Stromal cell of bone marrow (primary cell): ENCODE measurements around the gene REM1.
"Not testable (repeated sequence)": the region's sequence is repeated elsewhere in the genome, so short reads cannot be mapped to it uniquely, and the experiment has no call there.

Experiments used
- DNase-seq: peaks from one replicate; pipeline ENCODE4 v3.0.0-alpha.2; 2012; ENCODE audit warnings: low read depth

The REM1 gene

DNA sequence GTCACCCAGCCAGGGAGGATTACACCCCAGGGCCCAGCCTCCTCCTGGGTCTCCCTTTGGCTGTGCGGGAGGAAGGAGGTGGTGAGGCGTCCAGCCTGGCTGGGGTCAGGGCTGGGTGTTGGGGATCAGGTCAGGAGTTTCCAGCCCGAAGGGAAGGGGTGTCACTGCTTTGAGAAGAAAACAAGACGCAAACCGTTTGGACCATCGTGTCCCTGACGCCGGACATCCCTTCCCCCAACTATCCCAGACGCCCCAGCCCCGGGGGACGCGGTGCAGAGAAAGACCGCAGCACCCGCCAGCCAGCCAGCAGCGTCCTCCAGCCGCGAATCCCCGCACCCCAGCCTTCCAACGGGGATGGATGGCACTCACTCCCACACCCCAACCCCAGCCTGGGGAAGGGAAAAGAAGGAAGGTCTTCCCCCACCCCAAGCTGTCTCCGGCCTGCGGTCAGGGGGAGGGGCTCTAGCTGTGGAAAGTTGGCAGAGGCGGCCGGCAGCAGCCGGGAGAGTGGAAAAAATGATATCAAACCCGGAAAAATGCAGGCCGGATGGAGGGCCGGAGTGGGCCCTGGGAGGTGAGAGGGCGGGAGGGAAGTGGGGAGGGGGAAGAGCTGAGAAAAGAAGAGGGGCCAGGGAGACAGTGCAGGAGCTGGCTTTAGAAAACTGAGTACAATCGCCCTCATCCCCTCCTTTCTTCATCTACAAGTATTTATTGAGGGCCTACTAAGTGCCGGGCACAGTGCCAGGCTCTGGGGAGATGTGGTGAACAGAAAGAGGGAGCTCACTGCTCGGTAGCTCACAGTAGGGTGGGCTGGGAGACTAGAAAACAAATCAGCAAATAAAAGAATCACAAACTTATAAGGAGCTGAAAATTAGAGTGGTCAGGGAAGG, 10.6 kb downstream of the REM1 start:
- DNase-seq = peak; percentile 64

DNA sequence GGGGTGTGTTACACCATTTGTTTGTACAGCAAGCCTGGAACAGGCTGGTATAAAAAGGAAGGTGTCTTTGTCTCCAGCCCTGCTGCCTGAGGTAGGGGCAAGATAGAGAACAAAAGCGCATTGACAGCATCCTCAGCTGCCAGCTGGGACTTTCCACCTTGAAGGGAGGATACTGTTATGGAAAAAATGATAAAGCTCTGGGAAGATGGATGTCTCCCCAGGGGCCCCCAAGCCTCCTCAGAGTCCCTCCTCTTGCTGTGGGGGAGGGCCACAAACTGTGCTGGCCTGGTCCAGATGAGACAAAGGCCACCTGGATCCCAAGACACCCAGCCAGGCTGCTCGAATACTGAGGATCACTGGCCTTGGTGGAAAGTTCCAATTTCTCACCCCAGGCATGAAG, 13.0 kb downstream of the REM1 start:
- no peak for DNase-seq

DNA sequence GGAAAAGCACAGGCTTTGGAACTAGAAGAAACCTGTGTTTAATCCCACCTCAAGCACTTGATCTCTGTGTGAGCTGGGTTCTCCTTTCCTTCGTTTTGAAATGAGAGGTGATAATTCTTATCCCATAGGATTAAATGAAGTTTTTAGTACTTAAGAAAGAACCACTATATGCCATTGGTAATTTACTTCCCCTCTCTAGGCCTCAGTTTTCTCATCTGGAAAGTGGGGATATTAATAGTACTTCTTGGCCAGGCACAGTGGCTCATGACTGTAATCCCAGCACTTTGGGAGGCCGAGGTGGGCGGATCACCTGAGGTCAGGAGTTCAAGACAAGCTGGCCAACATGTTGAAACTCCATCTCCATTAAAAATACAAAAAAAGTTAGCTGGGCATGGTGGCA, 14.1 kb downstream of the REM1 start:
- DNase-seq = no peak

DNA sequence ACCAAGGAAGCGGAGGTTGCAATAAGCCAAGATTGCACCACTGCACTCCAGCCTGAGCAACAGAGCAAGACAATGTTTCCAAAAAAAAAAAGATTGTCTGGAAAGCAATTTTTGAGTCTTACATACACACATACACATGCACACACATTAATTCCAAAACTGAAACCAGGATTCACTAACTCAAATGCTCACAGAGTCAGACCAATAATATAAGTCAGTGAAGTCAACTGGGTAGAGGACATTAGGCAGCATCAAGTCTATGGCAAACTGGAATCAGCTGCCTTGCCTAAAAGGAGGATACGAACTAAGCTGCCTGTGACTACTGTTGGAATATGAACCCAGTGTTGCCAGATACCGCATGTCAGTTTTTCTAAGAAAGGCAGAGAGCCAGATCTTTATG, 15.7 kb downstream of the REM1 start:
- DNase-seq = no peak

DNA sequence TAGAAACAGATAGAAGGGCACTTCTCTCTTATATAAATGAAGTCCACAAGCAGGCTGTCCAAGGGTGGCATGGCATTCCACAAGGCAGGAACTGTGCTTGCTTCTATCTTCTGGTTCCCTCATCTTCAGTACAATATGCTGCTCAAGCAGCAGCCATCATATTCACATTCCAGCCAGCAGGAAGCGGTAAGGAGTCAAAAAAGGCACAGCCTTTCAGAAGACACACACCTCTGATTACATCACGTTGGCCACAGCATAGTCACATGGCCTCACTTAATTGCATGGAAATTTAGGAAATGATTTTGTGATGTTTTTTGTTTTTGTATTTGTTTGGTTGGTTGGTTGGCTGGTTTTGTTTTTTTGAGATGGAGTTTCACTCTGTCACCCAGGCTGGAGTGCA, 19.0 kb downstream of the REM1 start:
- DNase-seq = no peak

DNA sequence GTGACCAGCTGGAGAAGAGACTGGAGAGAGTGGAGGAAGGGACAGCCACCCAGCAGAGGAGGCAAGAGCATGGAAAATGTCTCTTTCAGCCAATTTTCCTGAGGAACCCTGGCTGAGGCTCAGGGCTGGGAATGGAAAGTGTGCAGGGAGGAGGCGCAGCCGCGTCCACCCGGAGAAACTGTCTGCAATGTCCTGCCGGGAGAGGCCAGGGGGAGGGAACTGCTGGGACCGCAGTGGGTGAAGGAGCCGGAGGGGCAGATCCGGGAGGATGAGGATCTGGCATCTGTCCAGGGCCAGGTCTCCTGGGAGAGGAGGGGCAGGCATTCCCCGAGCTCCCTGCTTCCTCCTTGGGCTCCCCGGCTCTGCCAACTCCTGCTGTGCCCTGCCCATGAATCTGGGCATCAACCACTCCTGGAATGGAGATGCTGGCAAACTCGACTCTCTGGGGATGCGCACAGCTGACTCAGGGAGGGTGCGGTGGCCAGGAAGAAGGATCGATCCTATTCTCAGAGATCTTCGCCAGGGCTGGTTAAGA, 21.7 kb downstream of the REM1 start:
- DNase-seq = peak; percentile 55

DNA sequence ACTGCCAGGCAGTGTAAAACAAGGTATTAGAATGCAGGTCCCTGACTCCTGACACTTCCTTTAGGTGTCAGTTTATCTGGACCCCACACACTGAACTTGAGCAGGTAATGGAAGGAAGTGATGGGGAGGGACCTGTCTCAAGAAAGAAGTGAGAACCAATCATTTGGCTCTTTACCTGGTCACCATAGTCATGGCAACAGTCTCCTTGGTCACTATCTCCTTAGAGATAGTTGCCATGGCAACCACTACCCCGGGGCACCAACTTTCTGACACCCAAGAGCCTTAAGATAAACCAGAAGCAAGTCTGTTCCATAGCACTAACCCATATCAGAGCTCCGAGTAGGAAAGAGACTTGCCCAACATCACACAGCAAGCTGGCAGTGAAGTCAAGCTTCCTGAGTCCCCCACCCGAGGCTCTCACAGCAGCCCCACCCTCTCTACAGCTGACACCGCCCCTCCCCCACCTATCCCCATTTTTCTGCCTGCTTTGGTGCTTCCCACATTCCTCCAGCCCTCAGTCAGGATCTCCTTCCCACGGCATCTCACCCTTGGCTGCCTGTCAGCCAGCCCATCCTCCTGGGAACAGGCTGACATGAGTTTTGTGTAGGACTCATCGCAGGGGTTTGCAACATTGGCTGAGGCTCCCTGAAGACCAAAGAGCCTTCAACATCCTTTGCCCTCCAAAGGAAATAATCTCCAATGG, 22.9 kb downstream of the REM1 start:
- peak; percentile 81 for DNase-seq

DNA sequence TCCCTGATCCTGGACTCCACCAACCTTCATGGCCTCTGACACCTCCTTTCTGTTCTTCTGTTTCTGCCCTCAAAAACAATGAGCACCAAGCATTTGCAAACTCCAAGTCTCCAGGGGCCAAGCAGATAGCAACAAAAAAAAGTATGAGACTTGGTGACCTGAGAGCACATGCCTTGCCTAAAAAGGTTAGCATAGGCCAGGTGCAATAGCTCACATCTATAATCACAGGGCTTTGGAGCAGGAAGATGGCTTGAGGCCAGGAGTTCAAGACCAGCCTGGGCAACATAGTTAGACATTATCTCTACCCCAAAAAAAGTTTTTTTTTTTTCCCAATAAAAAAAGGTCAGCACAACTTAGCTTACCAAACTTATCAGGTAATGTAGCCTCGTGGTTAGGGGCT, 25.4 kb downstream of the REM1 start:
- DNase-seq = no peak

DNA sequence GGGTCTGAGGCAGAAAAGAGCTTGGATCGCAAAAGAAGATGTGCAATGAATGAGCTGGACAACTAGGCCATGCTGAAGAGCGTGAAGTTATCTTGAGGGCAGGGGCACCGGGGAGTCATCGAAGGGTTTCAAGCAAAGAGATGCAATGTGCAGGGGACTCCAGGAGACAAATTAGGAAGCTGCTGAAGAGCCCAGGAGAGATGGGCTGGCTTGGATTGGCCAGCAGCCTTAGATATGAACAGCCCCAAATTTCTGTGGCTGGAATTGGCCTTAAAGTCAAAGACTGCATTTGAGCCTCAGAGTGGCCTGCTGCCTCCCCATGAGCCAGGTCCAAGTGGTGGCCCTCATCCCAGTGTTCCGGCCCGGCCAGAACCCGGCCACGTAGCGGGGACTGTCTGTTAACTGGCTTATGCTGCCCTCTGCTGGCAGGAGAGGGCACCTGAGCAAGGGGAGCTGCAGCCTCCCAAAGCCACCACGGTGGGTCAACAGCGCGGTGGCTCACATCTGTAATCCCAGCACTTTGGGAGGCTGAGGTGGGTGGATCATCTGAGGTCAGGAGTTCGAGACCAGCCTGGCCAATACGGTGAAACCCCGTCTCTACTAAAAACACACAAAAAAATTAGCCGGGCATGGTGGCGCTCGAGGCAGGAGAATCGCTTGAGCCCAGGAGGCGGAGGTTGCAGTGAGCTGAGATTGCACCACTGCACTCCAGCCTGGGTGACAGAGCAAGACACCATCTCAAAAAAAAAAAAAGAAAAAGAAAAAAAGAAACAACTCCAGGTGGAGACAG, 28.0 kb downstream of the REM1 start:
- DNase-seq = peak; percentile 57

DNA sequence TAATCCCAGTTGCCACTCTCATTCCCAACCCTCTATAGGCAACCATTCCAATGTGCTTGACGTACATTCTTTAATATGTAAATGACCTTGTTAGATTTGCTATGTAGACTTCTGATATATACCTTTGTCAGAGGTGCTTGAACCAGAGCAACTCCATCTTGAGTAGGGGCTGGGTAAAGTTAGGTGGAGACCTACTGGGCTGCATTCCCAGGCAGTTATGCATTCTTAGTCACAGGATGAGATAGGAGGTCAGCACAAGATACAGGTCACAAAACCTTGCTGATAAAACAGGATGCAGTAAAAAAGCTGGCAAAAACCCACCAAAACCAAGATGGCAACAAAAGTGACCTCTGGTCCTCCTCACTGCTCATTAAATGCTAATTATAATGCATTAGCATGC, 30.8 kb downstream of the REM1 start:
- no peak for DNase-seq

DNA sequence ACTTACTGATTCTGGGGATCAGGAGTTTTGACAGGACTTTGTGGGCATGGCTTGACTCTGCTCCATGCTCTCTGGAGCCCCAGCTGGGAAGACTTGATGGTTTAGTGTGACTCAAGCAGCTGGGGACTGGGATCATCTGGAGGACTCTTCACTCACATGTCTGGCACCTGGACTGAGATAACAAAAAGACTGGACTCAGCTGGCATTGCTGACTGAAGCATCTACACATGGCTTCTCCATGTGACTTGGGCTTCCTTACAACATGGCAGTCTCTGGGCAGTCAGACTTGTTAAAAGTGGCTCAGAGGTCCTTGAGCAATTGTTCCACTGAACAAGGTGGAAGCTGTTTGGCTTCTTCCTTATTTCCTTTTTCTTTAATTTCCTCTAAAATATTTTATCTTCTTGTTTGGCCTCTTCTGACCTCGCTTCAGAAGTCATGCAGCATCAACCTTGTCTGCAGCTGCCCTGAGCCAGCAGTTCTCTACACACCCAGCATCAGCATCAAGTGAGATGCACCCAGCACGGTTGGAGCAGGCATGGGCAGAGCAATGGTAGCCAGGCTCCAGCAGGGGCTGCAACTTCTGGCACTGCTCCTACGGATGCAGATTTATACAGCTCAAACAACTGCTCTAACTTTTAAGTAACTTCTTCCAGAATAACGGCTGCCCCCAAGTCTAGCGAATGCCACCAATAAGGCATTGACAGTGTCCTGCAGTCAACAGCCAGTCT, 33.6 kb downstream of the REM1 start:
- no peak for DNase-seq

DNA sequence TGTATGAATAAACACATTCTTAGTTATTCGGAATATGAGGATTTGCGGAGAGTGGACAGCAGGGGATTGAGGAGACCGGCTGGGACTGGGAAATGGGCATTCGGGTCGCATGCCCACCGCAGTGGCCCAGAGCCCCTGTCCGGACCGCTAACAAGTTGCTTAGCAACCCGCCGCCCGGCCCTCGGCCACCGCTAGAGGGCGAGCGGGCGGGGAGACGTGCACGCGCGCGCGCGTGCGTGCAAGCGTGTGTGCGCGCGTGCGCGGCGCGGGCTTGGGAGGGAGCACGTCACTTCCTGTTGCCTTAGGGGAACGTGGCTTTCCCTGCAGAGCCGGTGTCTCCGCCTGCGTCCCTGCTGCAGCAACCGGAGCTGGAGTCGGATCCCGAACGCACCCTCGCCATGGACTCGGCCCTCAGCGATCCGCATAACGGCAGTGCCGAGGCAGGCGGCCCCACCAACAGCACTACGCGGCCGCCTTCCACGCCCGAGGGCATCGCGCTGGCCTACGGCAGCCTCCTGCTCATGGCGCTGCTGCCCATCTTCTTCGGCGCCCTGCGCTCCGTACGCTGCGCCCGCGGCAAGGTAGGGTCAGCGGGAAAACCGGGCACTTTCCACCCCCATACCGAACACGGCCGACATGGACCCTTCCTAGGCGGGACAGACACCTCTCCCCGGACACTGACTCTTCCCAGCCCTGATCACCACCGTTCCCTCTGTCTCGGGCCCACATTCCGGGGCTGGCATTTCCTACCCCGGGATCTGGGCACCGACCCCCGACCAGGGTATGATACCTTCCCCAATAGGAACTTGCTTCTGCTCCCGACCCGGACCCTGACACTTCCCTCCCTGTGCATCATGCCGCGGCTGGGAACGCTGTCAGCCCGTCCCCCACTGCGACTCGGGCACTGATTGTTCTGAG, 39.3 kb downstream of the REM1 start, which contains the start of gene HM13:
Gene HM13 (plus strand): TSS at position 289 of the 918 bp plus-strand sequence. CDS start 110 bp downstream, at position 399.
- DNase-seq = peak; percentile 78

DNA sequence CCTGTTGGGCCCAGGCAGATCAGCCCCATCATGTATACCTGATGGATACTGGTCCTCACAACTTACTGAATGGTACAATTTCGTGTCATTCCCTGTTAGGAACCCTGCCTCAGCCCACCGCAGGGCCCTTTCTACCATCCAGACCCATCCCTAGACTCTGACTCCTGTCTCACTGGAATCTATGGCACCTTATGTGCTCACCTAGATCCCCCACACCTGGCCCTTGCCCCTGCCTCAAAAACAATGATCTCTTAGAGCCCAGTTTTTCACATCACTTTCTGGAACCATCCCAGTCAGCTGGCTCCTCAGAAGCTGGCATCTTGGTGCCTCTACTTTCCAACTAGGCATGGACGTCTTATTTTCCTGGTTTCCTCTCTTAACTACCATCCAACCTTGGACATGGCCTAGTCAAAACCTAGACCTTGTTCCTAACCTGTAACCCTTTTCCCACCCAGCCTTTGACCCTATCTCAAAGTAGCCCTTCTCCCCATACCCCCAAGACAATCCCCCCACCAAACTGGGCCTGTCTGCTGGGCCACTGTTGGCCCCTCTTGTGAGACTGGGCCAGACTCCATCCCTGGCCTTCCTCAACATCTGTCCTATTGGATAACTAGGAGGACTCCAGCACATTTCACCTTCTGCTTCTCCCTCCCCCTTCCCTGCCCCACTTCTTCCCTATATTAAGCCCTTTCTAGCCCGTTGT, 40.1 kb downstream of the REM1 start:
- DNase-seq = no peak

DNA sequence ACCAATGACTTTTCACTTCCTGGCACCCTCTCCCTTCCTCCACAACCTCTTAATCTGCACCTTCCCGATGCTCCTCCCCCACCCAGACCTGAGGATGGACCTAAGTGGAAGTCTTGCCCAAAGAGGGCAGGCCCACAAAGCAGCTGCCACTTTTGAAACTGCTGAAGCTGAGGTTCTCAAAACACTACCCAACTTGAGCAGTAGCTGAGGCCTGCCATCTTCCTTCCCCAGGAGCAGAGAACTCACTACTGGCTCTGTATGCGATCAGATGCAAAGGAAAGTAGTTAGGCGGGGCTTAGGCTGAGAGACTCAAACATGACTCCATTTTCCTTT, 40.7 kb downstream of the REM1 start:
- no peak for DNase-seq

DNA sequence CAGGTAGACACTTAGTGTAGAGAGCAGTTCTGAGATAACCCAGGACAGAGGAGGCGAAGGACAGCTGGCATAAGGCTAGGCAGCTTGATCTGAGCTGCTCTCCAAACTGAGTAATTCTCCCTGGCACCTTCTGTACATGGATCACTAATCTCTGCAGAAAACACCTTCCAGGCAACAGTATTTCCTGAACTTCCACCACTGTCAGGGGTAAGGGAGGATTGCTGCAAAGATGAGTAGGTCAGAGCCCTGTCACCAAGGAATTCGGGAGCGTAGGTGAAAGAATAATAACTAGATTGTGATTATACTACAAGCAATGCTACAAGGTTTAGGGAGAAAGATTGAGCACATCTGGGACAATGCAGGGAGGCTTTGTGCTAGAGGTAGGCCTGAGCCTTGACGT, 41.1 kb downstream of the REM1 start:
- DNase-seq = no peak

DNA sequence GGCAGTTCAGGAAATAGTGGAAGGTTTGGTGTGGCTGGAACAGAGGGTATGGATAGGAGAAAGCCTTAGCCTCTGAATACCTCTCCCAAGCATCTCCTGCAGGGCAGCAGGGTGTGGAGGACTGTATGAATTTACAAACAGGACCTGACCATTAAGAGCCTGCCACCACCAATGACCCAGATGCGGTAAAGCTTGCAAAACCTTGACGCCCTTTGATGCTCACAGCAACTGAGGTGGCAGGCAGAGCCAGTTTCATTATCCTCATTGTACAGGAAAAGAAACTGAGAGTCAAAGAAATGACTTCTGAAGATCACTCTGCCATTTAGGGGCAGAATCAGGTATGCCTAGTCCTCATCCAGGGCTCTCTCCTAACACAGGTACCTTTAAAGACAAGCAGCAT, 41.6 kb downstream of the REM1 start:
- no peak for DNase-seq

DNA sequence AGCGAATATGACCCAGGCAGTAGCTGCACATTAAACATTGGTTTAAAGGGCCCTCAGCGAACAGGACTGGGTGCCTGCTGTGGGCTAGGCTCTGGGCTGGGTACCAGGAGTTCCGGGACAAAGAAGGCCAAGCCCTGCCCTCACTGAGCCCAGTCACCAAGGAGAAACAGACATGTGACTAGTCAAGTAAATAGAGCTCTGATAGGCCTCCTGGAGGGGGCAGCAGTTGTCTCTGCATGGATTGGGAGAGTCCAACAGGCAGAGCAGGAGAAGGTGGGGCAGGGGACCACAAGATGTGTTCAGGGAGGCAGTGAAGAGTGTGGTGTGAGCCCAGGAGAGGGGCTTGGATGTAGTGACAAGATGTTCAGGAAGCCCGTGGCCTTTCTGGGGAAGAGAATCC, 42.3 kb downstream of the REM1 start:
- peak; percentile 64 for DNase-seq

DNA sequence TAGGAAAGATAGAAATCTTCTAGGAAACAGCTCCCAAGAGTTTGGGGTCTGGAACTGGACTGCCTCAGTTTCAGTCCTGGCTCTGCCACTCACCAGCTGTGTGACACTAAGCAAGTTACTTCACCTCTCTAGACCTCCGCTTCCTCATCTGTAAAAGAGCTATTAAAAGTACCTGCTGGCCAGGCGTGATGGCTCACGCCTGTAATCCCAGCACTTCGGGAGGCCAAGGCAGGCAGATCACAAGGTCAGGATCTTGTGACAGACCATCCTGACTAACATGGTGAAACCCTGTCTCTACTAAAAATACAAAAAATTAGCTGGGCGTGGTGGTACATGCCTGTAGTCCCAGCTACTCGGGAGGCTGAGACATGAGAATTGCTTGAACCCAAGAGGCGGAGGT, 46.2 kb downstream of the REM1 start:
- DNase-seq = not testable (repeated sequence)

DNA sequence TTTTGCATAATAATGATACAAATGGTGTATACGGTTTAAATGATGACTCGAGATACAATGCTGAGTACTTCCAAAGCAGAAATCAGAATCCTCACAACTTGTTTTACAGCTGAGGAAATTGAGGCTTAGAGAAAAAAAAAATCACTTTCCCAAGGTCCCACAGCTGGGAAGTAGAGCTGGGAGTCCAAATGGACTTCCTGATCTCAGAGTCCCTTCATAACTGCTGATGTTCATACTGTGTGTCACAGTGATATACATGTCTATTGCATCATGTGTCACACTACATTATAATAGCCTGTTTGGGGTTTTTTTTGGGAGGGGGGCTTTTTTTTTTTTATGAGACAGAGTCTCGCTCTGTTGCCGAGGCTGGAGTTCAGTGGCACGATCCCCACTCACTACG, 47.6 kb downstream of the REM1 start:
- DNase-seq = no peak
